ENCODE results near the gene OR6V1.

Gene OR6V1

GRCh38 chr7:143046426-143046851, 5.7 kb upstream of the OR6V1 start:
- H3K4me1 ChIP-seq (ENCODE audit: control insufficient read depth, low read depth, low read length) = peaks cover 8% of the 10 kb centered on the region

GRCh38 chr7:143047326-143047725, 4.8 kb upstream of the OR6V1 start:
- H3K36me3 ChIP-seq (ENCODE audit: control insufficient read depth, low read depth, low read length) = no peaks in the 10 kb centered on the region
- H3K27me3 ChIP-seq (ENCODE audit: control insufficient read depth, insufficient read depth, low read length) = no peaks in the 10 kb centered on the region
- no peak overlapping the region for H3K9ac ChIP-seq (ENCODE audit: low read length)
- H3K4me3 ChIP-seq (ENCODE audit: low read length) = no peak overlapping the region
- H3K4me1 ChIP-seq (ENCODE audit: control insufficient read depth, low read depth, low read length) = peaks cover 5% of the 10 kb centered on the region
- H3K27ac ChIP-seq (ENCODE audit: low read length) = no peak overlapping the region
- no peaks in the 10 kb centered on the region for H3K9me3 ChIP-seq (ENCODE audit: control insufficient read depth, low read depth, low read length)

More at GRCh38 chr7:143046426-143046851, 5.7 kb upstream of the OR6V1 start:
- H3K27ac ChIP-seq (ENCODE audit: low read length) = no peak overlapping the region
- H3K9ac ChIP-seq (ENCODE audit: low read length) = no peak overlapping the region
- no peaks in the 10 kb centered on the region for H3K27me3 ChIP-seq (ENCODE audit: control insufficient read depth, insufficient read depth, low read length)
- H3K9me3 ChIP-seq (ENCODE audit: control insufficient read depth, low read depth, low read length) = no peaks in the 10 kb centered on the region
- H3K36me3 ChIP-seq (ENCODE audit: control insufficient read depth, low read depth, low read length) = no peaks in the 10 kb centered on the region
- no peak overlapping the region for H3K4me3 ChIP-seq (ENCODE audit: low read length)

DNA sequence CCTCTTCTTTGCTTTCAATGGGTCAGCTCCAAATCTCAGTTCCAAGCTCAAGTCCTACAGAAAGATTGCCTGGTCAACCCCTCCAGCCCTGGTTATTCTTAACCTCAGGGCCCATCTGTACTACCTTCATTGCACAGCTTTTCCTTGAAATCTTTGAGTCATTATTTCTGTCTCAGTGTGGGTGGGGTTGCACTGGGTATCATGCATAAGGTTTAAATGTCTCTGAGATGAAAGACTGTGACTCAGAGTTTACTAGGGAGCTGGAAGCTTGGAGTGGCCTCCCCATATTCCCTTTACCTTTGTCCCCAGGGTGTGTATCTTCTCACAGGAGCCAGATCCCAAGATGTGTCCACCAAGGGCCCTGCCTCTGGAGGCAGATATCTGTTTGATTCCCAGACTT, 3.3 kb upstream of the OR6V1 start:
- H3K27ac ChIP-seq (ENCODE audit: low read length) = no peak overlapping the region
- no peaks in the 10 kb centered on the region for H3K4me1 ChIP-seq (ENCODE audit: control insufficient read depth, low read depth, low read length)
- H3K9ac ChIP-seq (ENCODE audit: low read length) = no peak overlapping the region
- no peaks in the 10 kb centered on the region for H3K36me3 ChIP-seq (ENCODE audit: control insufficient read depth, low read depth, low read length)
- H3K27me3 ChIP-seq (ENCODE audit: control insufficient read depth, insufficient read depth, low read length) = no peaks in the 10 kb centered on the region
- no peak overlapping the region for H3K4me3 ChIP-seq (ENCODE audit: low read length)
- H3K9me3 ChIP-seq (ENCODE audit: control insufficient read depth, low read depth, low read length) = no peaks in the 10 kb centered on the region

GRCh38 chr7:143049362-143049761, 2.8 kb upstream of the OR6V1 start:
- Histone ChIP-seq H3K36me3 (ENCODE audit: control insufficient read depth, low read depth, low read length) (no peaks in the 10 kb centered on the region), H3K4me1 (ENCODE audit: control insufficient read depth, low read depth, low read length) (no peaks in the 10 kb centered on the region), H3K27ac (ENCODE audit: low read length) (no peak overlapping the region), H3K9me3 (ENCODE audit: control insufficient read depth, low read depth, low read length) (no peaks in the 10 kb centered on the region), H3K4me3 (ENCODE audit: low read length) (no peak overlapping the region), H3K27me3 (ENCODE audit: control insufficient read depth, insufficient read depth, low read length) (no peaks in the 10 kb centered on the region), H3K9ac (ENCODE audit: low read length) (no peak overlapping the region)

DNA sequence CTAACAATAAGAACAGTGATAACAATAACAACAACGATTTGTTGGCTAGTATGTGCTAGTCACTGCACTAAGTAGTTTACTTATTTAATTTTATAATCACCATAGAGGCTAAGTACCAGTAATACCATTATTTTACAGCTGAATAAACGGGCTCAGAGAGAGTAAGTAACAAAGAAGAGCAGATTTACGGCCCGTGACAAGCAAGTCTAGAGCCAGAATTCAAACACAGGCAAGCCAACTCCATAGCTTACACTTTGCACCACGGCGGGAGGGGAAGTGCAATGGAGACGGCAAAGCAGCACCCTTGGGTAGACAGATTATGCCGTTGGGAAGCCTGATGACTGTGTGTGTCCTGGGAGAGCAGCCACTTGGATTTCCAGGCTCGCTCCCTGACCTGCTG, 1.2 kb upstream of the OR6V1 start:
- no peak overlapping the region for H3K9ac ChIP-seq (ENCODE audit: low read length)
- no peak overlapping the region for H3K27ac ChIP-seq (ENCODE audit: low read length)
- H3K9me3 ChIP-seq (ENCODE audit: control insufficient read depth, low read depth, low read length) = no peaks in the 10 kb centered on the region
- H3K4me1 ChIP-seq (ENCODE audit: control insufficient read depth, low read depth, low read length) = no peaks in the 10 kb centered on the region
- H3K27me3 ChIP-seq (ENCODE audit: control insufficient read depth, insufficient read depth, low read length) = no peaks in the 10 kb centered on the region
- H3K4me3 ChIP-seq (ENCODE audit: low read length) = no peak overlapping the region
- H3K36me3 ChIP-seq (ENCODE audit: control insufficient read depth, low read depth, low read length) = no peaks in the 10 kb centered on the region

DNA sequence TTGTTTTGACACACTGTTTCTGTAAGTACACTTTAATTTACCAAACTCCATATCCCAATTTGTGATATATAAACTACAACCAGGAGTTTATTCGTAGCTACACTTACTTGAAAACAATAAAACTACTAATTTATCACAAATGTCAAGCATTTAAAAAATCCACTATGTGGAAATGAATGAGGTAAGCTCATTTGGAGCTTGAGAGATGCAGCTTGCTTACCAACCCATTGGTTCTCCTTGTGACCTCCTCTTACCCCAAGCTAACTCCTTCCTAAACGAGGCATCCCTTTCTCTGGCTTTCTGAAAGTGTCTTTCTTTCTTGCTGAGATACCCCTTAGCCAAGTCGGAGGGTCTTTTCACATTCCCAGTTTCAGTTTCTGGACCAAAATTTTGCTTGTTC, 2.5 kb downstream of the OR6V1 start:
- no peaks in the 10 kb centered on the region for H3K9me3 ChIP-seq (ENCODE audit: control insufficient read depth, low read depth, low read length)
- H3K27me3 ChIP-seq (ENCODE audit: control insufficient read depth, insufficient read depth, low read length) = no peaks in the 10 kb centered on the region
- H3K4me3 ChIP-seq (ENCODE audit: low read length) = no peak overlapping the region
- H3K27ac ChIP-seq (ENCODE audit: low read length) = no peak overlapping the region
- no peaks in the 10 kb centered on the region for H3K36me3 ChIP-seq (ENCODE audit: control insufficient read depth, low read depth, low read length)
- H3K9ac ChIP-seq (ENCODE audit: low read length) = no peak overlapping the region
- no peaks in the 10 kb centered on the region for H3K4me1 ChIP-seq (ENCODE audit: control insufficient read depth, low read depth, low read length)

DNA sequence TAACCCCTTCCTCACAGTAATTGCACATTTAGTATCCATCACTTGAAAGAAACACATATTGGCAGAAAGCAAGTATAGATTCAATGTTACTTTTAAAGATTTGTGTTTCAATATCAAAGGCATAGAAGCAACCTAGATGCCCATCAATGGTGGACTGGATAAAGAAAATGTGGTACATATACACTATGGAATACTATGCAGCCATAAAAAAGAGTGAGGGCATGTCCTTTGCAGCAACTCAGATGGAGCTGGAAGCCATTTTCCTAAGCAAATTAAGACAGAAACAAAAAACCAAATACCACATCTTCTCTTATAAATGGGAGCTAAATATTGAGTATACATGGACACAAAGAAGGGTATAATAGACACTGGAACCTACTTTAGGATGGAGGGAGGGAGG, 3.6 kb downstream of the OR6V1 start:
- Histone ChIP-seq H3K9ac (ENCODE audit: low read length) (no peak overlapping the region), H3K27me3 (ENCODE audit: control insufficient read depth, insufficient read depth, low read length) (no peaks in the 10 kb centered on the region), H3K4me1 (ENCODE audit: control insufficient read depth, low read depth, low read length) (no peaks in the 10 kb centered on the region), H3K36me3 (ENCODE audit: control insufficient read depth, low read depth, low read length) (no peaks in the 10 kb centered on the region), H3K27ac (ENCODE audit: low read length) (no peak overlapping the region), H3K4me3 (ENCODE audit: low read length) (no peak overlapping the region), H3K9me3 (ENCODE audit: control insufficient read depth, low read depth, low read length) (no peaks in the 10 kb centered on the region)

DNA sequence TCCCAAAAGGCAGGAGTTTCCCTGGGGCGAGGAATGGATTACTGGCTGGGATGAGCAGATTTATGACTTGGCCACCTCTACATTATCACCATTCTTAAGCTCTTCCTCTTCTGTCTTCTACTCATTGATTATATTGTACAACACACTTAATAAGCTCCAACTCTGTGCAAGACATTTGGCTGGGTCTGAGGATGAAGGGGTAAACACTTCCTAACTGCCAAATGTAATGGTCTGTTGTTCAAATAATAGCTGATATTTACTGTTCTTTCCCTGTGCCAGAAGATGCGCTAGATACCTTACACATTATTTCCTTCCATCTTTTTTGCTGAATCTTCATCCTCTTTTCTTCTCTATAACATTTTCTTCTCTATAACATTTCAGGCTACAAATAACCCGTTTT, 11.6 kb downstream of the OR6V1 start:
- Histone ChIP-seq H3K9ac (ENCODE audit: low read length) (no peak overlapping the region), H3K27ac (ENCODE audit: low read length) (no peak overlapping the region), H3K4me3 (ENCODE audit: low read length) (no peak overlapping the region), H3K27me3 (ENCODE audit: control insufficient read depth, insufficient read depth, low read length) (no peaks in the 10 kb centered on the region), H3K4me1 (ENCODE audit: control insufficient read depth, low read depth, low read length) (no peaks in the 10 kb centered on the region), H3K9me3 (ENCODE audit: control insufficient read depth, low read depth, low read length) (no peaks in the 10 kb centered on the region), H3K36me3 (ENCODE audit: control insufficient read depth, low read depth, low read length) (no peaks in the 10 kb centered on the region)

GRCh38 chr7:143068446-143068845, 16.3 kb downstream of the OR6V1 start:
- no peak overlapping the region for H3K4me3 ChIP-seq (ENCODE audit: low read length)
- H3K36me3 ChIP-seq (ENCODE audit: control insufficient read depth, low read depth, low read length) = no peaks in the 10 kb centered on the region
- no peak overlapping the region for H3K9ac ChIP-seq (ENCODE audit: low read length)

DNA sequence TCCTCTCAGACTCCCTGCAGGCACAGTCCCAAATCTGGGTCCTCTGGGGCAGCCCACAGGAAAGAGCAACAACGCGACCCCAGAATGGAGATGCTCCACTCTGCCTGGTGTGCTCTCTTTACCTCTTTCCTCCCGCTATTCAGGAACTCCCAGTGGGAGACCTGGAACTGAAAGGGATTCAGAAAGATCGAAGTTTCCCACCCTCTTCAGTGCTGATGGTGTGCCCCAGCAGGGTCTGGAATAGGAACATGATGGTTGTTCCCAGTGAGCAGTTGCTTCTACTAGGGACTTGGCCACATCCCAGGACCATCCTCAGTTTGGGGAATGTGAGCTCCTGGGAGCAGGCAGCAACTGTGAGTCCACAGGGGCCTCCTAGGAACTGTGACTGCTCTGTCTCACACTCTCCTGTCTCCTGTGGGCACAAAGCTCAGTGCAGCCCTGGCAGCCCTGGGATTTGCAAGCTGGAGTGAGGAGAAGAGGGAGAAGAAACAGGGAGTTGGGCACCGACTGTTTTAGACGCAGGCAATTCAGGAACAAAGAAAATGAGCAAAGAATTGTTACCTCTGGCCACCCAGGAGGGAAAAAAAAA, 17.9 kb downstream of the OR6V1 start:
- H3K27me3 ChIP-seq (ENCODE audit: control insufficient read depth, insufficient read depth, low read length) = no peaks in the 10 kb centered on the region
- H3K9me3 ChIP-seq (ENCODE audit: control insufficient read depth, low read depth, low read length) = no peaks in the 10 kb centered on the region
- H3K27ac ChIP-seq (ENCODE audit: low read length) = no peak overlapping the region
- H3K9ac ChIP-seq (ENCODE audit: low read length) = no peak overlapping the region
- no peaks in the 10 kb centered on the region for H3K36me3 ChIP-seq (ENCODE audit: control insufficient read depth, low read depth, low read length)
- no peak overlapping the region for H3K4me3 ChIP-seq (ENCODE audit: low read length)
- peaks cover 12% of the 10 kb centered on the region for H3K4me1 ChIP-seq (ENCODE audit: control insufficient read depth, low read depth, low read length)

More at GRCh38 chr7:143068446-143068845, 16.3 kb downstream of the OR6V1 start:
- H3K27me3 ChIP-seq (ENCODE audit: control insufficient read depth, insufficient read depth, low read length) = no peaks in the 10 kb centered on the region
- no peaks in the 10 kb centered on the region for H3K9me3 ChIP-seq (ENCODE audit: control insufficient read depth, low read depth, low read length)
- peaks cover 8% of the 10 kb centered on the region for H3K4me1 ChIP-seq (ENCODE audit: control insufficient read depth, low read depth, low read length)
- H3K27ac ChIP-seq (ENCODE audit: low read length) = no peak overlapping the region

- H3K27me3 ChIP-seq (ENCODE audit: control insufficient read depth, insufficient read depth, low read length) = no peaks in the 10 kb centered on the region
- peaks cover 12% of the 10 kb centered on the region for H3K4me1 ChIP-seq (ENCODE audit: control insufficient read depth, low read depth, low read length)
- no peak overlapping the region for H3K4me3 ChIP-seq (ENCODE audit: low read length)
- H3K27ac ChIP-seq (ENCODE audit: low read length) = no peak overlapping the region
- H3K9ac ChIP-seq (ENCODE audit: low read length) = no peak overlapping the region
- H3K36me3 ChIP-seq (ENCODE audit: control insufficient read depth, low read depth, low read length) = no peaks in the 10 kb centered on the region
- H3K9me3 ChIP-seq (ENCODE audit: control insufficient read depth, low read depth, low read length) = no peaks in the 10 kb centered on the region
Measured at GRCh38 chr7:143073556-143073955, 21.4 kb downstream of the OR6V1 start.

DNA sequence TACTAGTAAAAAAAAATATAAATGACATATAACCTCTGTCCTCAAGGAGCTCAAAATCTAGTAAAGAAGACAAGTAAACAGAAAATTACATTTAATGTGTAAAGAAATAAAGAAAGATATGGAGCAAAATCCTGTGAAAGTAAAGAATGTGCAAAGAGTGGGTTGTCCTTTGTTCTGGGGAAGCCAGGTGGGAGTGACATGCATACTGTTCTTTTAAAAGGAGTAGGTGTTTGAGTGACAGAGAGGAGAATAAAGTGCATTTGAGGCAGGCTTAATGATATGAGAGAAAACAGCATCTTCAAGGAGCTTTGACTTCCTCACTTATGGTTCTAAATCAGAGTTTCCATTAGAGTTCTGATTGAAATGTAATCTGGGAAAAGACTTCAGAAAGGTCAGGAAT, 22.0 kb downstream of the OR6V1 start:
- Histone ChIP-seq H3K27ac (ENCODE audit: low read length) (no peak overlapping the region), H3K27me3 (ENCODE audit: control insufficient read depth, insufficient read depth, low read length) (no peaks in the 10 kb centered on the region), H3K9ac (ENCODE audit: low read length) (no peak overlapping the region), H3K4me3 (ENCODE audit: low read length) (no peak overlapping the region), H3K9me3 (ENCODE audit: control insufficient read depth, low read depth, low read length) (no peaks in the 10 kb centered on the region), H3K36me3 (ENCODE audit: control insufficient read depth, low read depth, low read length) (no peaks in the 10 kb centered on the region), H3K4me1 (ENCODE audit: control insufficient read depth, low read depth, low read length) (peaks cover 12% of the 10 kb centered on the region)
